Erythroblast (primary cell): ENCODE data around the gene ZBTB47.

Experiments
- GATA1 ChIP-seq: IDR thresholded peaks from 2 replicates; pipeline ENCODE4 v1.6.1; 2011; ENCODE audit warnings: low read depth, mild to moderate bottlenecking, control low read depth, low read length, moderate library complexity
- POLR2A ChIP-seq: IDR thresholded peaks from 2 replicates; pipeline ENCODE4 v1.6.1; 2011; ENCODE audit warnings: mild to moderate bottlenecking, low read length

GRCh38 chr3:42710323-42711021 lies 57.0 kb downstream of the ZBTB47 start:
- TF ChIP-seq POLR2A, result no peak
- TF ChIP-seq GATA1, result no peak
